ENCODE measurements around the gene PRKCA.
"Not testable (repeated sequence)": the region's sequence is repeated elsewhere in the genome, so short reads cannot be mapped to it uniquely, and the experiment has no call there.

The PRKCA gene

DNA sequence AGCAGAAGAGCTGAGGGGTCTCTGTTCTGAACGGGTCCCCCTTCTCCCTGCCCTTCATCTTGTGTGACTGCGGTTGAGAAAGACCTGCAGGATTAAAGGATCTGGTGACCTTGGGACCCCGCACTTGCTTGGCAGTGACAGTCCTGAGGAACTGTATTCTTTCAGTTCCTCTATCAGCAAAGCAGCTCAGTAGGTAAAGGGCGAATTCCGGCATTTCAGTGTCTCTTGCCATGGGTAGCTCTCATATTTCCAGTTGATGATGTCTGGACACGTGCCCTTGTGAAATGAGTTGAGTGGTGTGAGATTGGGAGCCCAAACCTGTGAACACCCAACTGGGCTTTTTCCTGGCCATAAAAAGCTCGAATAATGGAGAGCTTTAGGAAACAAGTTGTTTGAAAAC is 135.7 kb downstream of the PRKCA start:
- DNase-seq (ENCODE audit: low read depth in 2 of 2): no peak

DNA sequence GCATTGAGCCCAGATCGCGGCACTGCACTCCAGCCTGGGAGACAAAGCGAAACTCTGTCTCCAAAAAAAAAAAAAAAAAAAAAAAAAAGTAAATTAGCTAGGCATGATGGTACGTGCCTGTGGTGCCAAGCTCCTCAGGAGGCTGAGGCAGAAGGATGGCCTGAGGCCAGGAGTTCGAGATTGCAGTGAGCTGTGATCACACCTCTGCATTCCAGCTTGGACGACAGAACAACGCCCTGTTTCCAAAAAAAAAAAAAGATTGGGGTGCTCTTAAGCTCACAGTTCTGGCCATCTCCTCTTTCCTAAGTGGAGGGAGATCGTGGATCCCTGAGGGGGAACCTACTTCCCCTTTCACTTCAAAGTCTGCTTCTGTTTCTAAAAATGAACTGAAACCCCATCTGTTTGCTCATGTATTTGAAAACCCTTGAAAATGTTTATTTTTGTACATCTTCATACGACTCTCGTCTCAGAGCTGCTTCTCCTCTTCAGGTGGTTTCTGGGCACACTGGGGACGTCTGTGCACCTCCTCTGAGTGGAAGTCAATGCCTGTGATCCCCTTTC is 138.8 kb downstream of the PRKCA start:
- DNase-seq (ENCODE audit: low read depth in 2 of 2): no peak

DNA sequence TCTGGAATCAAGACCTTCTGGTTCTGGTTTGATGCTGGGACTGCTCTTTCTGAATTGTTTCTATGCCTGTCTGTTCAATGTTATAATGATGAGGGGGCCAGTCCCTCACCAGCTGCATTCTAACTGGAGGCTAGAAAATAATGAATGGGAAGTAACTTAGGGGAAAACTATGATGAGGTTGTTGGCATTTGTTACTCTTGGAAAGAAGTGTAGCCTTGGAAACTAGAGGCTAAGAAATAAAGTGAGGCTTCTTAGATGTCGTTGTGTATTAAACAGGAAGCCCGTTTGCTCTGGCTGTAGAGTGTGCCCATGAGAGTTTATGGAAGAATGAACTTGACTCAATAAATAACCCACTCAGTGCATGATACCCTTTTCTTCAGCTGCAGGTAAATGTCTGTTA is 140.8 kb downstream of the PRKCA start:
- DNase-seq (ENCODE audit: low read depth in 2 of 2): no peak

DNA sequence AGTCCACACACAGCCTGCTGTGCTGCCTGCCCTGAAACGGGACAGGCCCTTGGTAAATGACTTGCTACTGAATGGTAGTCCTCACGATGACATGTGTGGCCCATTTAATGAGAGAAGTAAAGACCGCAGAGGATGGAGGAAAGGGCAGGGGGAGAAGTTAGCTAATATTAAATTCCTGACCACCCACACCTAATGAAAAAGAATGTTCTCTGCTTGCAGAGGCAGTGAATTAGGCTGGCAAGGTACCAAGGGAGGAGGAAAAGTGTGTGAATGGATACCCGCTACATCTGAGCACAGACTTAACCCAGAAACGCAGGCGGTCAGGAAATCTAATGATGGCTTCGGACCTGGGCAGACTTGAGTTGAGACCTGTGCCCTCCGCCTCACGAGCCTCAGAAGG is 141.2 kb downstream of the PRKCA start:
- no peak for DNase-seq (ENCODE audit: low read depth in 2 of 2)

DNA sequence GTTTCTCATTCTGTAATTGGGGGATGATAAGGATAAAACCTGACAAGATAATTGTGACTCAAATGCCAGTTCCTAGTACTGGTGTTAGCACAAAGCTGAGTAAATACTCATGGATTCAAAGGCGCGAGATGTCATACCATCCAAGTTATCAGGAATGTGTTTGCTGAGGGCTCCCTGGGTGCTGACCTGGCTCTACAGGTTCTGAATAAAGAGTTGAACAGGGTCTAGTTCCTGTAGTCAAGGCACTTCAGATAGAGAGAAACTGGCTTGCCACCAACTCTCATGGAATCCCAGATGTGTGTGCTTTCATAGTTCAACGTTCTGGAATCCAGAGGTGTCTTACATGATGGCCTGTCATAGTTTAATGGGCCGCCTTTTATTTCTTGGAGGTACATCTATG is 141.6 kb downstream of the PRKCA start:
- no peak for DNase-seq (ENCODE audit: low read depth in 2 of 2)

DNA sequence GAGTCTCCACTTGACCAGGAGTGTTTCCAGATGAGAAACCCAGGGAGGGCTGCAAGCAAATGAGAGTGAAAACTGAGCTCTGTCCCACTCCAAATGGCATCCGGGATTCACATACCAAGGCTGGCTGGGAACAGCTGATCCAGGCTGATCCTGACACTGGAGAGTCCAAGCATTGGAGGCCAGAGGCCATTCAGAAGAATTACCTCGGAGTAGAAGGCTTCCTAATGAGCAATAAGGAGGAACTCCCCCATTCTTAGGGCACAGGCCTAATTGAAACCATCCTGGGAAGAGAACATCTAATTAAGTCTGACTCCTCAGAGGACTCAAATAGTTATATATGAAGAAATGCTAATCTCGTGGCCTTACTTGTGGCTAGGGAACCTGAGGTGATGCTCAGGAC is 142.8 kb downstream of the PRKCA start:
- no peak for DNase-seq (ENCODE audit: low read depth in 2 of 2)

DNA sequence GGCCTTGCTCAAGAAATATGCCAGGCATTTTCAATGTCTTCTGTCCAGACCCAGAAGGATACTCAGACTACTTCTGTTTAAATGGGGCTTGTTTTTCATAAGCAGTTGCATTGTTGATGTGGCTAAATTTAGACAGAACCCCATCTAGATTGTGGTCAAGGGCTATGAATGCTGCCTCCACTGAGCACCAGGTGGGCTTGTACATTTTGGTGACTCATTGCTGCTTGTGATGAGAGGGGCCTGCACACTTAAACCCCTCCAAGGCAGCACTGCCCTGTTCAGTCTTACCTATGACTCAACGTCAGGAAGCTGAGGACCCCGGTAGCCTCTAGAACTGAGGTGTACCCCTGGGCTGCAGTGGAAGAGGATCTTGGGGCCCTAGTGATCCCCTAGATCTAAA is 144.0 kb downstream of the PRKCA start:
- no peak for DNase-seq (ENCODE audit: low read depth in 2 of 2)

DNA sequence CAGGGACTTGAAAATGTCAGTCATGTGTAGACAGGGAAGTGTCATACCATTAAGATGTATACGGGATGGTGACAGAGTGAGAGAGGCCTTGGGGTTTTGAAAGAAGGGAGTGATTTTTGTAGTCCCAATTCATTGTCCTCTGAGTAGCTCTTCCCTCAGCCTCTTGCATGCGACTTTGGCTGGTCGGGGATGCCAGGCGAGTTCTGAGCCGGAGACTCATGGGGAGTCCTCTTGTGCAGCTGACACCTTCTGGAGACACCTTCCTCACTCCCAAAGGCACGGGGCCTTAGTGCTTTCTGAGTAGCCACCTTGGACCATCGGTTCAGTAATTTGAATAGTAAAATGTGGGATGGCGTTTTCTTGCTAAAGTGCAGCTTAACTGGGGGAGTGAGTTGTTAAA is 144.7 kb downstream of the PRKCA start:
- DNase-seq (ENCODE audit: low read depth in 2 of 2): no peak

DNA sequence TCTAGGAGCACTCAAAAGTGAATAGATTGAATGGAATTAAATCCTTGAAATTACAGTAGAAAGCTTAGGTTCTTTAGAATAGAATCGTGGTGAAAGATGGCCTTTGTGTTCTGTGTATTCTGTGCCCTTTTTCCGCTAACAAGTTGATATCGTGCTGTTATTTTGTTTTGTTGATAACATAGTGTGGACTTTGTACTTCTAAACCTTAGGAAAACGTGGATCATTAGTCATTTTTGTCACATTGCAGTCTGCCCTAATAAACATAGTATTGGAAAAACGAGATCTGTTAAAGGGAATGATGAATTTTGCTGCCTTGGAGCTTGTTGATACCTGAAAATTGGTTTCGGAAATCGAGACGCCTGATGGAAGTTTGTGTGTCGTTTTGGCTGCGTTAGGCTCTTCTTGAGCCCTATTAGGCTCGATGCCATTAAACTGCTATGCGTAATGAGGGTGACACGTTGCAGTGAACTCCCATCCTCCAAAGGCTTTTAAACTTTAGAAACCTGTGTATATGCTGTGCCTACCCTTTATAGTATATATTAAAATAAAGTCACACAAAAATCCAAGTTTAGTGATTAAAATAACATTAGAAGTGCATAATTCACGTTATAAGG is 145.7 kb downstream of the PRKCA start:
- no peak for DNase-seq (ENCODE audit: low read depth in 2 of 2)

DNA sequence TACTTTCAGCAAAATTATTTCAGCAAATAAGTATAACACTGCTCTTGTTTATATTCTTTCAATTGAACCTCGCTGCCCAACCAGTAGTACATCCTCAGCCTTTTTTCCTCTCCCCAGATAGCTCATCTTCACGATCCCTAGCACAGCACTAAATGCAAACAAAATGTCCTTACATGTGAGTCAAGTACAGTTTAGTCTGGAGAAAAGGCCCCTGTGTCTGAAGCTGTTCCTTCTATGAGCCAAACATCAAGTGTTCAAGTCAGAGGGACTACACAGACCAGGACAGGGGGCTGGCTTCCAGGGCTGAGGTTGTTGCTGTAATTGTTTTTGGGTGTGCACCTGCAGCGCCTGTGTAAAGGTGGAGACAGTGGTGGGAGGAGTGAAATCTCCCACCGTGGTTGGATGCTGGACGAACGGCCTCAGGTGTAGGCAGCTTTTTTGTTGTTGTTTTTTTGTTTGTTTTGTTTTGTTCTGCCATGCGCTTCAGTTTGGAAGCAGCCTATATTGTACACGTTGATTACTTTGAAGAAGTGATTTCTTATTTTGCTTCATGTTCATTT is 147.1 kb downstream of the PRKCA start:
- no peak for DNase-seq (ENCODE audit: low read depth in 2 of 2)

DNA sequence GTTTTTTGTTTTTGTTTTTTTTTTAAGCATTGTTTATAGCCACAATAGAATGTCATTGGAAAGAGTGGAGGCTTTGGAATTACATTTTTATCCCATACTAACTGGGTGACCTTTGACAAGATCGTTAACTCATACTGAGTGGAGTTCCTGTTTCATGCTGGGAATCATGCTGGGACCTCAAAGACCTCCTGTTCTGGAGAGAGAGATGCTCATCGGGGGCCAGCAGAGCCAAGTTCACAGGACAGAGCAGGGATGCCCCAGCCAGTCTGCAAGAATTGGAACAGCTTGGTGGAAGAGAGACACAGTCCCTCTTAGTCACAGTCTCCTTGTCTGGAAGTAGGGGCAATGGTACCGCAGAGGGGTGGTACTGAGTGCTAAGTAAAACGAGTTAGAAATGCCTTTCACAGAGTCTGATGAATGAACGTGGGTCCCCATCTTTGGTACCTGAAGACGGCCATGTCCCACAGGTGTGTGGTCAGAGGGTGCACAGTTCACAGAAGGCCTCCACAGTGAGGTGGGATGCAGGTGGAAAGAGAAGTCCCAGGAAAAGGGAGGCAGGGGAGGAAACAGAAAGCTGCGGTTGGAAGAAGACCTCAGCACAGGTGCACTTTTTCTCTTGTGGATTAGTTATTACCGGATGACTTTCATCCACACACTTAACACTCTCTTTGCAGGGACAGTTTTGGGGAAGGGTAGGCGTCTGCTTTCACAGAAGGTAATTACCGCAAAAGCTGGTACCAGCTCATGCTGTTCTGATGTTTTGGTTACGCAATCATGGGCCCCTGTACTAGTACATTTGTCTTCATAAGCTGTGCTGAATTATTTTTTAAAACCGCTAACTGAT is 147.8 kb downstream of the PRKCA start:
- DNase-seq (ENCODE audit: low read depth in 2 of 2): no peak

DNA sequence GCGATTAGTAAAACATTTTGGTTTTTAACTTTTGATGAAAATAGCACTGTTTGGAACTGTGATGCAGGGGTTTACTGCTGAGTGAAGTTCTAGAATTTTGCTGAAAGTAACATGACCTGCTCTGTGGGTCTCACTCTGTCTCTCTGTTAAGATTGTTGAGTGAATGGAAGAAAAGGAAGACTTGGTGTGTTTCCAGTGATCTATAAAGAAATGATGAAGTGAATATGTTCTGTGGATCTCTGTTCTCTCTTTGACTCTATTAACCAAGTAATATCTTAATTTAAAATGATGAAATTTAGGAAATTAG is 148.4 kb downstream of the PRKCA start:
- no peak for DNase-seq (ENCODE audit: low read depth in 2 of 2)

DNA sequence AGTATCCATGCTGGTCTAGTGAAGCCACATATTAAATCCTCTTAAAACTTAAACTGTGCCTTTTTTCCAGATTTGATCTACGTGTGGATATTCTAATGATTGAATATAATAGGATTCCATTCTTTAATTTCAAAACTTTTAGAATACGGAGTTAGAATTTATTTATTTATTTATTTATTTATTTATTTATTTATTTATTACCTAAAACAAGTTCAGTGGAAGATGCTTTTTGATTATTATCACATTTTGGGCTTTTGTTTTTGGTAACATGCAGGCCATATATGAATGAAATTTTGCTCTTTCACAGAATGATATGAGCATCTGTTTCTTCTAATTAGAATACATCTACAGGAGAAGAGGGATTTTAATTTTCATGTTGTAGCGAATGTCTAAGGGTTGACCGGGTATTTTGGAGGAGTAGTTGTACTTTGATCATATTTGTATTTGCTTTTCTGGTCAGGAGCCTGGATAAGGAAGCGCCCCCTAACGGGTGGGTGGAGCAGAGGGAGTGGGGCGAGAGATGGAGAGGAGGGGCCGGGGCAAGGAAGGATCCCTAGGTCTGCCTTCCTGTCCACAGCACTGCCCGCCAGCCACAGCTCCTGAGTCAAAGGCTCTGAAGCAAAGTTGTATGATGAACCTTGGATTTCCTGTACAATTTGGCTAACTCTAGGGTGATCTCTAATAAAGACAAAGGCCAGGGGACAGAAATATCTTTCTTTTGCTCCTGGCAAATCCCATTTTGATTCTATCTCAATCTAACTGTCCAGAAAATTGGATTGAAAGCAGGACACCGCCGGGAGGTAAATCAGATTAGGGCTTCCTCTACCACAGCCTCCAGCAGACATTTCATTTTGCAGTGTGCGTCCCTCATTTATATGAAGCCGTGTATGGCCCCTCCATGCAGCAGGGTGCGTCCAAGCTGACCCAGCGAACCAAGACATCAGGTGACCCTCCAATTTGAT is 149.1 kb downstream of the PRKCA start:
- no peak for DNase-seq (ENCODE audit: low read depth in 2 of 2)

DNA sequence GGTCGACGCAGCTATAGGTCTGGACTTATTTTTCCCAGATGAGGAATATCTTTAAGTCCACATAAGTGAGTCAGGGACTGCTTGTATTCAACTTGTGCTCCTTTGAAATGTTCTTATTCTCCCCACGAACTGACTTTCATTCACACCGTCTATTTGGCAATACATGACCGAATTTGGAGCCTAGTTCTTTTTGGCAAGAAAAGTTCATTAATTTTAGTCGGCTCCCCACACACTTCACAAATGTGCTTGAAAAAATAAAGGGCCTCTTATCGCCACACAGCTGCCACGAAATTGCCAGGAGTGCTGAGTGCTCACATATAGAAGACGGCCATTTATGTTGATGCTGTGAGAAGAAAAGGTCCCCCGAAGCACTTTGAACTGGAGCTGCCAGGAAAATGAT is 152.6 kb downstream of the PRKCA start:
- DNase-seq (ENCODE audit: low read depth in 2 of 2): no peak

DNA sequence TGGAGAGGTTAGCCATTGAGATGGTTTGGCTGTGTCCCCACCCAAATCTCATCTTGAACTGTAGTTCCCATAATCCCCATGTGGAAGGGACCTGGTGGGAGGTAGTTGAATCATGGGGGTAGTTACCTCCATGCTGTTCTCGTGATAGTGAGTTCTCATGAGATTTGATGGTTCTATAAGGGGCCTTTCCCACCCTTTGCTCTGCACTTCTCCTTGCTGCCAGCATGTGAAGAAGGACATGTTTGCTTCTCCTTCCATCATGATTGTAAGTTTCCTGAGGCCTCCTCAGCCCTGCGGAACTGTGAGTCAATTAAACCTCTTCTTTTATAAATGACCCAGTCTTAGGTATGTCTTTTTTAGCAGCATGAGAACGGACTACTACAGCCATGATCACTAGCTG is 155.1 kb downstream of the PRKCA start:
- not testable (repeated sequence) for DNase-seq (ENCODE audit: low read depth in 2 of 2)

DNA sequence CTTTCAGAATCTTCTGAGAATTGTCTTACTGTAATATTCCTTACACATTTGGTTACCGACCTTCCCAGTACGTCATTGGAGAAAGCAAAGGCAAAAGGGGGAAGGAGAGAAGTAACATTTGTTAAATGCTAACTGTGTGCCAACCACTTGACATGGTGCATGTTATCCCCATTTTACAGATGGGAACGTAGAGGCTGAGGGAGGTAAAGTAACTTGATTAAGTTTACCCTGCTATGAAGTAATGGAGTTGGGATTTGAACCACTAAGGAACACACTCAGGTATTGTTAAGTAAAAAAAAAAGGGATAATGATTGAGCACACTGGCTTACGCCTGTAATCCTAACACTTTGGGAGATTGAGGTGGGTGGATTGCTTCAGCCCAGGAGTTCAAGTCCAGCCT is 156.4 kb downstream of the PRKCA start:
- DNase-seq (ENCODE audit: low read depth in 2 of 2): no peak

DNA sequence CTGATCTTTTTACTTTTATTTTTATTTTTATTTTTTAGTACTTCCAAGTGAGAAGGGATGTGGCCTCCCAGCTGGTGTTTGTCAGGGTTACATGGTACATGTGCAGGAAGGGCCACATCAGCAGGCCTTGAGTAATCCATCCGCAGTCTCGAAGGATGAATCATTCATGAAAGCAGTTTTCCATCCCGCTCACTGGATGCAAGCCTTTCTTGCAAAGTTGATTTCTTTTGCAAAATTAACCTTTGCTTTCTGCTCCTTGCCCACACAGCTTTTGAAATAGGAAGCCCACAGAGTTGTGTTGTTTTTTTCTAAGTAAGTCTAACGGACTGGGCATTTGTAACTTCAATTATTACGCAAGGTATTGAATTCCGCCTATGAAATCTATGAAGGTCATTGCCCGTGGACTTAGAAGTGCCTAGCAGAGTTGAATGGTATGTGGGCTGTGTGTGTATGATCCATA is 157.4 kb downstream of the PRKCA start:
- DNase-seq (ENCODE audit: low read depth in 2 of 2): no peak

DNA sequence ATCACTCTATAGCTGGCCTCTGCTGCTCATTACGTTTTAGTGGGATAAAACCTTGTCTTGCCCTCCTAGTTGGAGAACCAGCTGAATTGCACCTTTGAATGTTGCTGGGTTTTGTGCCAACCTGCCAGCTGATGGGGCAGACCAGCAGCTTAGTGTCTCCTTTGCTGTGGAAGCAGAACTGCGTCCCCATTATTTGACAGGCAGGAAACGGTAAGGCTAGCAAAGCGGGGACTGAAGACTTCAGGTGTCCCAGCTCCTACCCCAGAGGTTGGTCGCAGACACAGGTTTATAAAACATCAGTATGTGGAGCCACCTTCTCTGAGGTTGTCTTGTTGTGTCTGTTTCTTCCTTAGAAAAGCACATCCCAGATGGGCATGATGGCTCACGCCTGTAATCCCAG is 158.1 kb downstream of the PRKCA start:
- no peak for DNase-seq (ENCODE audit: low read depth in 2 of 2)

DNA sequence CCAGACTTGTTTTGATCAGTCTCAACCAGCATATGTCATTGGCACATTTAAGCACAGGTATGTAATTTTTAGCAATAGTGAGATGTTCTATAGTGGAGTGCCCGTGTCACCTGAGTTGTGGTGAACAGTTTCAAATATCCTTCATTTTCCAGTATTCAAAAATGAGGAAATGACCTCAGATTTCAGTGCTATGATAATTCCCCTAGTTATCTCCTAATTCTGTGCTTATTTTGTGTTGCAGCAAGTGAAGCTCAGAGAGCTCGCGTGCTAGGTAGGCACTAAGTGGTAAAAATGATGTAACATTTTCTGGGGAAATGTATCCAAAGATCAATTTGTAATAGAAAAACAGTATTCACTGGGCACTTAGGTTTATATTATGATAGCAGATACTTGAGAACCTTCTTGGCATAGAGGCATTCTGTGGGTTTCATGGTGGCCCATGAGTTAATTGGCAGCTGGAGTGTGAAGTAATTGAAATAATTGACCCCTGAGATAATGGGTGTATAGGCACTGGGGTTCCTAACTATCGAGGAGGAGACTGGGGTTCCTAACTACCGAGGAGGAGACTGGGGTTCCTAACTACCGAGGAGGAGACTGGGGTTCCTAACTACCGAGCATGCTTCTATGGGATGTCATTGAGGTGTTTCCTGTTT is 159.1 kb downstream of the PRKCA start:
- DNase-seq (ENCODE audit: low read depth in 2 of 2): no peak

DNA sequence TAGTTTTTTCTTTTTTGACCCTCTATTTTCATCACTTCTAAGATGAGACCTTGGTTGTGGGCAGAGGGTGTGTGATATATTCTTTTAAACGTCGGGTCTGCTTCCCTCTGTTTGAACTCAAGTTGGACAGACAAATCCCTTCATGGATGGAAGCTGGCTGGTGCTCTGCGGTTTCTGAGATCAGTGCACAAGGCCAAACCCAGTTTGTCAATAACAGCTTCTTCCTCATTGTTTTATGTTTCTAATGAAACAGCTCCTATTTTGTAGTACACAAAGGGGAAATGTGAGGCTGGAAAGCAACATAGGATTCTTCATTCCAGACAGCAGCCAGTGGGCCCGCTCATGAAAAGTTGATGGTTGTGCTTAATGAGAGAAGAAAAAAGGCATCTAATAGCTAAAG is 159.6 kb downstream of the PRKCA start:
- DNase-seq (ENCODE audit: low read depth in 2 of 2): no peak

DNA sequence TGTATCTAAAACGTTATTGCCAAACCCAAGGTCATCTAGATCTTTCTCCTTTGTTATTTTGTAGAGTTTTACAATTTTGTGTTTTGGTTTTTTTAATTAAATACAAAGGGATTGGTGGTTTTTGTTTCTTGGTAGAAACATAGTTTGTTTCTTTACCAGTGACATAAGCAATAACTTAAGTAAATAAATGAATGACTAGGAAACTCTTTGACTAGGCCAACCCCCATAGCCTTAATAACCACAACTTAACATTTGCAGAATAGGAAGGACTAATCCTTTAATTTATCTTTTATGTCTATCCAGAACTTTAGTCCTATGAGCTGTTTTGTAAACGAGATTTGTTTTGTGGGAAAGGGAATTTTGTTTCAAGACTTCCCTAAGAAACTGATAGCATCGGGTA is 162.5 kb downstream of the PRKCA start:
- DNase-seq (ENCODE audit: low read depth in 2 of 2): no peak
